Esophagus muscularis mucosa (tissue), 4 donors: ENCODE data around the gene KCNE4. TPM values are rescaled to one million over a fixed set of nuclear protein-coding genes. Genes with fewer than 3 reads are reported as not detected.

Experiments
- DNase-seq: peaks from one replicate; pipeline ENCODE4 v3.0.0-alpha.2; 2017; ENCODE audit errors: extremely low spot score
- H3K27ac ChIP-seq, 4 donors: fragments of 200-600 bp; sonication (generic); replicated peaks in 1 of 4; 1 replicate in 3 of 4; 2 replicates in 1 of 4; pipeline ENCODE4 v1.5.1; 2016 to 2019; ENCODE audit warnings: mild to moderate bottlenecking in 1 of 4
- H3K27me3 ChIP-seq, 4 donors: fragments of 200-600 bp; sonication (generic); one replicate each; pipeline versions ENCODE4 v1.5.1 to v1.6.0; 2016 to 2019
- H3K36me3 ChIP-seq, 4 donors: fragments of 200-600 bp; sonication (generic); one replicate each; pipeline ENCODE4 v1.5.1; 2016 to 2019
- H3K4me1 ChIP-seq, 4 donors: fragments of 200-600 bp; sonication (generic); one replicate each; pipeline ENCODE4 v1.5.1; 2016 to 2019
- H3K4me3 ChIP-seq, 4 donors: fragments of 200-600 bp; sonication (generic); 1 replicate in 2 of 4; 2 replicates in 2 of 4; pipeline ENCODE4 v1.5.1; 2016 to 2019; ENCODE audit warnings: mild to moderate bottlenecking in 4 of 4, moderate library complexity in 1 of 4
- H3K9me3 ChIP-seq, 4 donors: fragments of 200-600 bp; sonication (generic); 1 replicate in 3 of 4; 2 replicates in 1 of 4; pipeline ENCODE4 v1.5.1; 2016 to 2019
- EP300 ChIP-seq: sonication (generic); formaldehyde crosslinking; IDR thresholded peaks from one replicate; pipeline ENCODE4 v1.6.1; 2017; ENCODE audit warnings: antibody characterized with exemption
- POLR2A ChIP-seq: fragments of 450-650 bp; IDR thresholded peaks from one replicate; pipeline ENCODE4 v1.6.1; 2017; ENCODE audit warnings: antibody characterized with exemption, moderate library complexity, mild to moderate bottlenecking, low read depth
- POLR2AphosphoS5 ChIP-seq, 2 donors: sonication (generic); formaldehyde crosslinking; IDR thresholded peaks; one replicate each; pipeline ENCODE4 v1.6.1; 2017; ENCODE audit warnings: antibody characterized with exemption in 2 of 2
- WGBS: methylation state at CpG from one replicate; pipeline ENCODE4 v1.1.5; 2018; 5-methylcytosine and 5-hydroxymethylcytosine counted together
- intact Hi-C: fragments of 100-400 bp; cut with DNase I; formaldehyde crosslinking; loops from one replicate; pipeline ENCODE4 v1.15.1; 2023
- total RNA-seq, 4 donors: library from RNA; depleted of rRNA; stranded (reverse); fragments of >200 nt; gene quantifications; one replicate each; pipeline versions ENCODE4 v1.1.0 to v1.2.1, GENCODE V29; 2016
- TF ChIP-seq, protein P1 (sequence below), 3 experiments: fragments of 200-600 bp in 2 of 3; fragments of 450-650 bp in 1 of 3; sonication (generic) in 2 of 3; IDR thresholded peaks; one replicate each; pipeline ENCODE4 v1.5.1; 2017 to 2019; ENCODE audit warnings: antibody characterized with exemption in 3 of 3, mild to moderate bottlenecking in 2 of 3, moderate library complexity in 1 of 3

KCNE4 gene
- total RNA-seq, 4 donors from 2014 or later, result 11.6 to 38.1 (median 17.7) TPM

DNA sequence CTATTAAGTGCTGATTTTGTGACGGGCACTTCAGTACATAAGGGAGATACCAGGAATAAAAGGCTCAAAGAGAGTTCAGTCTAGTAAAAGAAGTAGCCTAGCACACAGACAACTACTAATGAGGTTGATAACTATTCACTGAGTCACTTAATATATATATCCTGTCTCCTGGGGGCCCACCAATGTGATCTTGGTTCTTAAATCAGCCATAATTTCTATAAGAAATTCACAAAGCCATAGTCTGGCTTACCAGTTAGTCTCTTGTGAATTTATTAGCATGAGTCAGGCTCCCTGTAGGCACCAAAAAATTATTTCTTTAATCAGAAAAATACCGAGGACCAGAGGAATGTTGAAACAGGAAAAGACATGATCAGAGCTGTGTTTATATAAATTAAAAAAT, 10.4 kb downstream of the KCNE4 start:
- TF ChIP-seq POLR2AphosphoS5 (IDR thresholded peaks at IDR 0.05) (no peak), EP300 (no peak)
- Histone ChIP-seq H3K4me3 (no peak overlapping the region), H3K4me1 (peaks cover 0 to 41% (median 35%) of the 10 kb centered on the region in 4 donors), H3K27ac (no peak overlapping the region), H3K9me3 (no peaks in the 10 kb centered on the region), H3K36me3 (no peaks in the 10 kb centered on the region), H3K27me3 (no peaks in the 10 kb centered on the region)
- intact Hi-C loops, result no loop called here
- 60% methylated on average over 2 of the region's 2 CpGs for WGBS
- DNase-seq, result no peak

DNA sequence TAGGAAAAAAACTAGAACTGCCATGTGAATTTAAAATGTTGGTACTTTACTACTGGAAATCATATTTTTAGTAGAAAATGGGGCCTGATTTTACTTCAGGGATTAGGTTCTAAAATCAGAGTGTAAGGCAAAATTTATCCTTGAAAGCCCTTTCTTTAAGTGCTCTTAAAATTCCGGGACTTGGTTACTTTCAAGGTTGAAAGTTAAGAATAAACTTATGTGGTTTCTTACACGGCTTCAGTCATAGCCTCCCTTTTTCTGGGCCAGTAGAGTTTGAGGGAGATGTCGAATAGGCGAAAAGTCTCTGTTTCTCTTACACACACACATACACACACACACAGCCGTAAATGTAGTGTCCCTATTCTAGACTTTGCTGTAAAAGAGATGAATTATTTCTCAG, 13.1 kb downstream of the KCNE4 start:
- 91% methylated on average over 5 of the region's 5 CpGs for WGBS
- Histone ChIP-seq H3K36me3 (no peaks in the 10 kb centered on the region), H3K27me3 (no peaks in the 10 kb centered on the region), H3K27ac (no peak overlapping the region), H3K9me3 (no peaks in the 10 kb centered on the region), H3K4me1 (peaks cover 0 to 38% (median 32%) of the 10 kb centered on the region in 4 donors), H3K4me3 (no peak overlapping the region)
- TF ChIP-seq, protein P1, sequence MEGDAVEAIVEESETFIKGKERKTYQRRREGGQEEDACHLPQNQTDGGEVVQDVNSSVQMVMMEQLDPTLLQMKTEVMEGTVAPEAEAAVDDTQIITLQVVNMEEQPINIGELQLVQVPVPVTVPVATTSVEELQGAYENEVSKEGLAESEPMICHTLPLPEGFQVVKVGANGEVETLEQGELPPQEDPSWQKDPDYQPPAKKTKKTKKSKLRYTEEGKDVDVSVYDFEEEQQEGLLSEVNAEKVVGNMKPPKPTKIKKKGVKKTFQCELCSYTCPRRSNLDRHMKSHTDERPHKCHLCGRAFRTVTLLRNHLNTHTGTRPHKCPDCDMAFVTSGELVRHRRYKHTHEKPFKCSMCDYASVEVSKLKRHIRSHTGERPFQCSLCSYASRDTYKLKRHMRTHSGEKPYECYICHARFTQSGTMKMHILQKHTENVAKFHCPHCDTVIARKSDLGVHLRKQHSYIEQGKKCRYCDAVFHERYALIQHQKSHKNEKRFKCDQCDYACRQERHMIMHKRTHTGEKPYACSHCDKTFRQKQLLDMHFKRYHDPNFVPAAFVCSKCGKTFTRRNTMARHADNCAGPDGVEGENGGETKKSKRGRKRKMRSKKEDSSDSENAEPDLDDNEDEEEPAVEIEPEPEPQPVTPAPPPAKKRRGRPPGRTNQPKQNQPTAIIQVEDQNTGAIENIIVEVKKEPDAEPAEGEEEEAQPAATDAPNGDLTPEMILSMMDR (IDR thresholded peaks at IDR 0.05), result no peak
- TF ChIP-seq POLR2A (no peak), EP300 (no peak), POLR2AphosphoS5 (IDR thresholded peaks at IDR 0.05) (no peak)
- DNase-seq, result peak; percentile 50
- intact Hi-C loops, result no loop called here

DNA sequence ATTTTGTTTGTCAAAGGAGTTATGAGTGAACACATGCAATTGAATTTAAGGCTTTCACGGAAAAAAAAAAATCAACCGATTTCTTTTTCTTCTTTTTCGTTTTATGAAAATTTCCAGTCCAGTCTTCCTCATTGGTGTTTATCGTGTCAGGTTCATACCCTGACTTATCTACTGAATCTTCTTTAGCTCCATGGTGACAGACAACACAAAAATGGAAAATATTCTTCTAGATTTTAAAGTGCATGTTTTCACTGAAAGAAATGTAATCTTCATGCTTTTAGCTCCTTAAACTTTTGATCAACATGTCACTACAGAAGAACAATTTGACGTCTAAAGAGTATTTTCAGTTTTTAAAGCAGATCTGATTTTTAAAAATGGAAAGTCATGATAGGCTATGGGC, 14.7 kb downstream of the KCNE4 start:
- DNase-seq, result no peak
- Histone ChIP-seq H3K27me3 (no peaks in the 10 kb centered on the region), H3K27ac (no peak overlapping the region), H3K4me1 (peaks cover 0 to 24% (median 18%) of the 10 kb centered on the region in 4 donors), H3K36me3 (no peaks in the 10 kb centered on the region), H3K9me3 (no peaks in the 10 kb centered on the region), H3K4me3 (no peak overlapping the region)
- WGBS, result 92% methylated on average over 5 of the region's 5 CpGs
- TF ChIP-seq EP300 (no peak), POLR2A (no peak)
- TF ChIP-seq, protein P1 (IDR thresholded peaks at IDR 0.05), result no peak
- intact Hi-C loops, result no loop called here

DNA sequence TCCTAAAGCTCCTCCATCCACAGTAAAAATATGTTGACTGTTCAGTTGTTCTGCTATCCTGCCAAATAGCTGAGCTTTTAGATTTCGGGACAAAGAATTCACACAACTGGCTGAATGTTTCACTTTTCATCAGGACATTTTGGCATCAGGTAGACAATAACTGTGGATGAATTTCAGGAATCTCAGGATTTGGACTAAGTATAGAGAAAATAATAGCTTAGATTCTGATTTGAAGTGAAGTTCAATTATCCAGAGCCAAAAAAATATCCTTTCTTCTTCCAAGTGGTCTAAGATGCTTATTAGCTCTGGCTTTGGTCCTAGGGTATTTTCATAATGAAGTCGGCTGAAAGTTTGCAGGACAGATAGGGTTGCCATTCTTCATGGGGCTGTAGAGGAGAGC, 16.1 kb downstream of the KCNE4 start:
- H3K27ac ChIP-seq, result no peak overlapping the region
- TF ChIP-seq, protein P1 (IDR thresholded peaks at IDR 0.05), result no peak
- TF ChIP-seq POLR2AphosphoS5 (IDR thresholded peaks at IDR 0.05) (no peak), POLR2A (no peak)
- H3K4me1 ChIP-seq, result peaks cover 0 to 14% (median 10%) of the 10 kb centered on the region in 4 donors
- 40% methylated on average over 2 of the region's 2 CpGs for WGBS
- intact Hi-C loops, result no loop called here
- H3K36me3 ChIP-seq, result no peaks in the 10 kb centered on the region
- H3K27me3 ChIP-seq, result no peaks in the 10 kb centered on the region
- no peak overlapping the region for H3K4me3 ChIP-seq
- no peak for DNase-seq
- H3K9me3 ChIP-seq, result no peaks in the 10 kb centered on the region

DNA sequence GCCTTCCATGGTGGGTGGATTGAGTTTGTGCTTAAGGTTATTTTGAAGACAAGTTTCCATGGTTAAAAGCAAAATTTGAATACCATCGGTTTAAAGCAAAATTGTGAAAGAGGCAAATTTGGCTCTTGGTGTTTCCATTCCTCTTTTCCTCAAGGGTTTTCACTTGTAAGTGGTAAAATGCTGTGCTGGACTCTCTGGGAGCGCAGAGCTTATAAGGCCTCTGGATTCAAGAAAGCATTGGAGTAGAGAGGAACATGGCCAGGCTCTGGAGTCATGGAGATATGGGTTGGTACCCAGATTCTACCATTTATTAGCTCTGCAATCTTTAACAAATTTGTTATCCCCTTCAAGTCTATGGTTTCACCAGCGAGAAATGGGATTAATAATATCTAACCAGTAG, 17.5 kb downstream of the KCNE4 start:
- Histone ChIP-seq H3K27me3 (no peaks in the 10 kb centered on the region), H3K27ac (no peak overlapping the region), H3K4me3 (no peak overlapping the region), H3K36me3 (no peaks in the 10 kb centered on the region), H3K9me3 (no peaks in the 10 kb centered on the region), H3K4me1 (peaks cover 0 to 6% (median 3%) of the 10 kb centered on the region in 4 donors)
- 87% methylated on average over 3 of the region's 3 CpGs for WGBS
- DNase-seq, result no peak
- intact Hi-C loops, result no loop called here
- TF ChIP-seq POLR2AphosphoS5 (IDR thresholded peaks at IDR 0.05) (no peak), POLR2A (no peak), EP300 (no peak)
- TF ChIP-seq, protein P1 (IDR thresholded peaks at IDR 0.05), result no peak
